ENCODE results near the gene BRD1.
"Not testable (repeated sequence)": the region's sequence is repeated elsewhere in the genome, so short reads cannot be mapped to it uniquely, and the experiment has no call there.

BRD1 gene

GRCh38 chr22:49771266-49772065 lies 56.2 kb downstream of the BRD1 start:
- DNase-seq, result no peak

GRCh38 chr22:49770547-49771265 lies 57.0 kb downstream of the BRD1 start:
- no peak for DNase-seq

GRCh38 chr22:49769691-49770546 lies 57.8 kb downstream of the BRD1 start:
- DNase-seq, result no peak

- peak in 12 of 51 donors; percentile 11 to 45 (median 26) for DNase-seq
Measured at GRCh38 chr22:49768951-49769690, 58.6 kb downstream of the BRD1 start.

GRCh38 chr22:49768077-49768910 lies 59.4 kb downstream of the BRD1 start:
- DNase-seq, result no peak

- no peak for DNase-seq
Measured at GRCh38 chr22:49767355-49768062, 60.2 kb downstream of the BRD1 start.

- no peak for DNase-seq
Measured at GRCh38 chr22:49765951-49766350, 61.7 kb downstream of the BRD1 start.

- no peak for DNase-seq
Measured at GRCh38 chr22:49765091-49765771, 62.4 kb downstream of the BRD1 start.

GRCh38 chr22:49764127-49764581 lies 63.5 kb downstream of the BRD1 start:
- DNase-seq, result no peak

- no peak for DNase-seq
Measured at GRCh38 chr22:49763696-49764095, 64.0 kb downstream of the BRD1 start.

- no peak for DNase-seq
Measured at GRCh38 chr22:49763138-49763537, 64.5 kb downstream of the BRD1 start.

GRCh38 chr22:49762571-49762970 lies 65.1 kb downstream of the BRD1 start:
- not testable (repeated sequence) for DNase-seq

- DNase-seq, result no peak
Measured at GRCh38 chr22:49761836-49762235, 65.8 kb downstream of the BRD1 start.

GRCh38 chr22:49760630-49761571 lies 66.8 kb downstream of the BRD1 start:
- DNase-seq, result no peak

GRCh38 chr22:49760280-49760629 lies 67.4 kb downstream of the BRD1 start:
- DNase-seq, result no peak

- DNase-seq, result no peak
Measured at GRCh38 chr22:49756676-49757075, 71.0 kb downstream of the BRD1 start.

GRCh38 chr22:49756201-49756600 lies 71.5 kb downstream of the BRD1 start:
- no peak for DNase-seq

- DNase-seq, result no peak
Measured at GRCh38 chr22:49755631-49756001, 72.1 kb downstream of the BRD1 start.

All from hypothalamus (tissue), 51 donors.